ENCODE measurements around the gene TRPV3.

DNA sequence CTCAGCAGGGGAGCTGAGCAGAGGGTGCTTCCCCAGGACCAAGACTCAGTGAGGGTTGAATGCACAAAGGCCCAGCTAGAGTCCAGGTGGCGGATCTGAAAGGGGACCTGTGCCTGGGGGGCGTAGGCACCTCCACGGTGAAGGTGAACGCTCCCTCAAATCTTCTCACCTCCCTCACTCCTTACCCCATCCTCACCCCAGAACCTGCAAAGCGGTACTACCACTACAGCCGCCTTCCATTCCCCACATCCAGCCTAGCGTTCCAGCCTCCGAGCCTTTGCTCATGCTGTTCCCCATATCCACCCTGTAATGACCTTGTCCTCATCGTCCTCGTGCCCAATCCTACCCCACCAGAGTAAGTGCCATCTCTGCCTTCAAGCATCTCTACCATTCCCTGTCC, 30.6 kb downstream of the TRPV3 start:
- TF ChIP-seq ZNF281 (CRISPR knock-in tag; IDR thresholded peaks at IDR 0.05): no peak
- TF ChIP-seq, protein P1, sequence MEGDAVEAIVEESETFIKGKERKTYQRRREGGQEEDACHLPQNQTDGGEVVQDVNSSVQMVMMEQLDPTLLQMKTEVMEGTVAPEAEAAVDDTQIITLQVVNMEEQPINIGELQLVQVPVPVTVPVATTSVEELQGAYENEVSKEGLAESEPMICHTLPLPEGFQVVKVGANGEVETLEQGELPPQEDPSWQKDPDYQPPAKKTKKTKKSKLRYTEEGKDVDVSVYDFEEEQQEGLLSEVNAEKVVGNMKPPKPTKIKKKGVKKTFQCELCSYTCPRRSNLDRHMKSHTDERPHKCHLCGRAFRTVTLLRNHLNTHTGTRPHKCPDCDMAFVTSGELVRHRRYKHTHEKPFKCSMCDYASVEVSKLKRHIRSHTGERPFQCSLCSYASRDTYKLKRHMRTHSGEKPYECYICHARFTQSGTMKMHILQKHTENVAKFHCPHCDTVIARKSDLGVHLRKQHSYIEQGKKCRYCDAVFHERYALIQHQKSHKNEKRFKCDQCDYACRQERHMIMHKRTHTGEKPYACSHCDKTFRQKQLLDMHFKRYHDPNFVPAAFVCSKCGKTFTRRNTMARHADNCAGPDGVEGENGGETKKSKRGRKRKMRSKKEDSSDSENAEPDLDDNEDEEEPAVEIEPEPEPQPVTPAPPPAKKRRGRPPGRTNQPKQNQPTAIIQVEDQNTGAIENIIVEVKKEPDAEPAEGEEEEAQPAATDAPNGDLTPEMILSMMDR (IDR thresholded peaks at IDR 0.05): no peak
- no peak for TF ChIP-seq MAX (CRISPR knock-in tag; IDR thresholded peaks at IDR 0.05)
- TF ChIP-seq TEAD4 (CRISPR knock-in tag; IDR thresholded peaks at IDR 0.05): no peak
